Left forelimb (tissue), 1 donor: ENCODE measurements around the gene CPA2.
"Not testable (repeated sequence)": the region's sequence is repeated elsewhere in the genome, so short reads cannot be mapped to it uniquely, and the experiment has no call there.

Experiments used
- DNase-seq: peaks from one replicate; pipeline ENCODE4 v3.0.0-alpha.2; 2018; ENCODE audit warnings: low spot score

The CPA2 gene

GRCh38 chr7:130314305-130314704, 47.6 kb downstream of the CPA2 start:
- DNase-seq, result no peak

- no peak for DNase-seq
Observed at GRCh38 chr7:130319541-130319940, 52.9 kb downstream of the CPA2 start.

GRCh38 chr7:130321542-130322229, 55.0 kb downstream of the CPA2 start:
- not testable (repeated sequence) for DNase-seq

DNA sequence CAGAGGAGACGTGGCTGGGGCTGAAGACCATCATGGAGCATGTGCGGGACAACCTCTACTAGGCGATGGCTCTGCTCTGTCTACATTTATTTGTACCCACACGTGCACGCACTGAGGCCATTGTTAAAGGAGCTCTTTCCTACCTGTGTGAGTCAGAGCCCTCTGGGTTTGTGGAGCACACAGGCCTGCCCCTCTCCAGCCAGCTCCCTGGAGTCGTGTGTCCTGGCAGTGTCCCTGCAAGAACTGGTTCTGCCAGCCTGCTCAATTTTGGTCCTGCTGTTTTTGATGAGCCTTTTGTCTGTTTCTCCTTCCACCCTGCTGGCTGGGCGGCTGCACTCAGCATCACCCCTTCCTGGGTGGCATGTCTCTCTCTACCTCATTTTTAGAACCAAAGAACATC, 56.0 kb downstream of the CPA2 start:
- DNase-seq, result no peak

- DNase-seq, result no peak
Observed at GRCh38 chr7:130324306-130324943, 57.8 kb downstream of the CPA2 start.

DNA sequence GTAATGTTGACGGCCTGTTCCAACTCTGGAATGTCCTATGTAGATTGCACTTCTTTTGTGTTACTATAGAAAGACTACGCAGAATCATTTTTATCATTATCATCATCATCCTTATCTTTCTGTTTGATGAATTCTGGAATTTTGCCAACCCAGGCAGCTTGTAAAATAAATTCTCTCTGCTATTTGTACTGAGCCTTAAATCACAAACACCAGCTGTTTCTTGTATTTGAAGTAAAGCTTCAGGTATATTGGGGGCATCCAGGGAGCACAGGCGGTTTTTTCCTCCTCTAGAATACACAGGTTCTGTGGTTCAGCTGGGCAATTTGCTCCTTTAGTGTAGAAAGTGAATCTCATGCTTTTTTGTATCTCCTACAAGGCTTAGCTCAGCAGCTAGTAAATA, 63.0 kb downstream of the CPA2 start:
- DNase-seq, result no peak

DNA sequence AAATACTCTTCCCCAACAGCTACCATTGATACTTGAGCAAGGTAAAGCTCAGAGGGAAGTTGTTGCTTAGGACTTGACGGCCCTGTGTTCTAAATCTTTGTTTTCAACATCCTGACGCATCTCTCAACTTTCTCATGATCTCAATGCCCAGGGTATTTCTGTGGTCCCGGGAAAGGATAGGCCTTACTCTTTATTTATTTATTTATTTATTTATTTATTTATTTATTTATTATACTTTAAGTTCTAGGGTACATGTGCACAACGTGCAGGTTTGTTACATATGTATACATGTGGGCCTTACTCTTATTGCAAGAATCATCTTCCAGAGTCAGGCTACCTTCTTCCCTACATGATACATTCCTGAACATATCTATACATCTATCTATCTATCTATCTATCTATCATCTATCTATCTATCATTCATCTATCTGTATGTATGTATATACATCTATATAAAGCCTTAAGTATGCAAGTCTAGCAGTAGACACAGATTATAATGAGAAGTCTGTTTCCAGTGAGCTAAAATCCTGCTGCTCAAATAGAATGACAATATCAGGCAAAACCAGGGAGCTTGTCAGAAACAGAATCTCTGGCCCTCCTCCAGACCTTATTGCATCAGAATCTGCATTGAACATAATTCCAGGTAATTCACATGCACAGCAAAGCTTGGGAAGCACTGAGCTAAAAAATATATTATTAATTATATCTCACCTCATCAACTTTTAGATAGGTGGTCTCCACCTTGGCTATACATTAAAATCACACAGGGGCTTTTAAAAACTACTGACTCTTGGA, 65.8 kb downstream of the CPA2 start:
- DNase-seq, result no peak

DNA sequence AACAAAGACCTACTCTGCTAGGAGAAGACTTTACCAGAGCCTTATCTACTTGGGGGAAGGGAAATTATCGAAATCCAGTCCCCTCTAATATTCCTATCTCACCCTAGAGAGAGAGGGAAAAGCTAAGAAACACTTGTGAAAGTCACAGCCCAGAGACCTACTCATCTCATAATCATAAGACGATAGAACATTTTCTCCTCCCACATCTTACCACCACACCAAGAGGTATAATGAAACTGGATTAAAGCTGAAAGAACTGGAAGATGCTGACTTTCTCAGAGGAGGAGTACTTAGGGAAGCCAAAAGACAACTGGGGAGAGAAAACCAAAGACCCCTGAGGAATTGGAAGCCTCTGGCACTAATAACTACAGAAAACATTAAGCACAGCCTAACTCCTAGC, 67.2 kb downstream of the CPA2 start:
- DNase-seq, result no peak

DNA sequence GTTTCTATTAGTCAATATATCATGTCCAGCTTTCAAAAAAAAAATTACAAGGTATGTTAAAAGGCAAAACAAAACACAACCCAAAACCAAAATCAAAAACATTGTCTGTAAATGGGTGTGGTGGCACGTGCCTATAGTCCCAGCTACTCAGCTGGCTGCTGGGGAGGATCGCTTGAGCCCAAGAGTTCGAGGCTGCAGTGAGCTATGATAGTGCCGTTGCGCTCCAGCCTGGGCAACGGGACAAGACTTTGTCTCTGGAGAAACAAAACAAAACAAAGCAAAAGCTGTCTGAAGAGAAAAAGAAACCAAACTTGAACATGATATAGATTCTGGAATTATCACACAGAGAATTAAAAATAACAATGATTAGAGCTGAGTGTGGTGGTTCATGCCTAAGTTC, 67.6 kb downstream of the CPA2 start:
- DNase-seq, result no peak

DNA sequence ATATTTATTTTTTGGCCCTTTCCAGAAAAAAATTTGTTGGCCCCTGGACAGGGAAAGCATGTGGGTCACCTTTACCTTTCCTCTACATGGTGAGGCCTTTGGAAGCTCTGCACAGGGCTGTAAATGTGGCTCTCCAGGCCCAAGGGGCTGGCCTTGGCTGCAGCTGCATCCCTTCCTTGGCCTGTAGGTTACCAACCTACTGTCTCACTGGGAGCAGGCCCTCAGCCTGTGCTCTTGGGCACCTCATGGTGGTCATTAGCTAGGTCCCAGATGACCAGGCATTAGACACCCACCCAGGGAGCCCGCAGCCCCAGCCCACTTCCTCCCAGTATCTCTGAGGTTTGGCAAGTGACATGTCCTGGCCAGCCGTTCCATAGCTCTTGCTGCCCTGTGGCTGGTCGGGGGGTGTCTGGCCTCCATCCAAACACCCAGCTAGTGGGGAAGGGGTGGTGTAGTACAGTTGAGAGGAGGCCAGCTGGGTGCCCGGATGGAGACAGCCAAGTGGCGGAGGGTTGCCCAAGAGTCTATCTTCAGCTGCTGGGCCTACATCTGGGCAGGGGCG, 70.8 kb downstream of the CPA2 start:
- DNase-seq, result no peak

DNA sequence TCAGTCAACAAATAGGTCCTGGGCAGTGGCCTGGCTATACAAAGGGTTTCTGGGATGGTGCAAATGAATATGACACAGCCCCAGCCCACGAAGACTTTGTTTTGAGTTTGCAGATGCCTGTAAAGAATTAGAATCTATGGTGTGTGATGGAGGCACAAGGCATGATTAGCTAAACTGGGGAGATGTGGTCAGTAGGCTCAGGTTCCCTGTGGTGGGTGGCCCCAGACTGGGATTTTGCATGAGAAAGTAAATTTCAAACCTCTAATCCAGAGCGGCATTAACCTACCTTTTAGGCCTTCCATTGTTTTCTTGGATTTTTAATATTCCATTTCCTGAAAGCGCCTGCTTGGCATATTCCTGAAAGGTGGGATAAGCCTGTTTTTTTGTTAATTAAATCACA, 71.6 kb downstream of the CPA2 start:
- no peak for DNase-seq
